GM21529 (cell line): ENCODE results near the gene SCUBE1.

Source experiments
- ATAC-seq: cut with Tn5 transposase; IDR thresholded peaks from one replicate; pipeline ENCODE4 v1.9.1; 2021; ENCODE audit not compliant: unreplicated experiment

SCUBE1 gene

GRCh38 chr22:43329061-43329460 is 14.1 kb downstream of the SCUBE1 start:
- no peak for ATAC-seq

- ATAC-seq: no peak
These were observed 16.1 kb downstream of the SCUBE1 start for GRCh38 chr22:43327157-43327438.

- no peak for ATAC-seq
These were observed 16.6 kb downstream of the SCUBE1 start for GRCh38 chr22:43326331-43327156.

- no peak for ATAC-seq
These were observed 18.0 kb downstream of the SCUBE1 start for GRCh38 chr22:43325176-43325575.

- no peak for ATAC-seq
These were observed 21.9 kb downstream of the SCUBE1 start for GRCh38 chr22:43320943-43321900.

- ATAC-seq: no peak
These were observed 23.3 kb downstream of the SCUBE1 start for GRCh38 chr22:43319661-43320486.

GRCh38 chr22:43317239-43317638 is 25.9 kb downstream of the SCUBE1 start:
- no peak for ATAC-seq

- no peak for ATAC-seq
These were observed 27.4 kb downstream of the SCUBE1 start for GRCh38 chr22:43315687-43316217.

GRCh38 chr22:43314611-43315010 is 28.6 kb downstream of the SCUBE1 start:
- no peak for ATAC-seq

- no peak for ATAC-seq
These were observed 29.2 kb downstream of the SCUBE1 start for GRCh38 chr22:43313890-43314474.

- ATAC-seq: no peak
These were observed 29.8 kb downstream of the SCUBE1 start for GRCh38 chr22:43313244-43313889.

GRCh38 chr22:43312608-43313007 is 30.6 kb downstream of the SCUBE1 start:
- ATAC-seq: no peak

- ATAC-seq: no peak
These were observed 32.4 kb downstream of the SCUBE1 start for GRCh38 chr22:43310798-43311197.

GRCh38 chr22:43310311-43310710 is 32.9 kb downstream of the SCUBE1 start:
- ATAC-seq: no peak

- ATAC-seq: no peak
These were observed 34.3 kb downstream of the SCUBE1 start for GRCh38 chr22:43308836-43309235.

- no peak for ATAC-seq
These were observed 34.9 kb downstream of the SCUBE1 start for GRCh38 chr22:43308060-43308830.

GRCh38 chr22:43305806-43306205 is 37.4 kb downstream of the SCUBE1 start:
- ATAC-seq: no peak

- no peak for ATAC-seq
These were observed 38.2 kb downstream of the SCUBE1 start for GRCh38 chr22:43304831-43305590.

- no peak for ATAC-seq
These were observed 39.4 kb downstream of the SCUBE1 start for GRCh38 chr22:43303751-43304150.
